Brain microvascular endothelial cell (primary cell): Measurements from ENCODE around the gene CHCHD10.

Source experiments
- DNase-seq: peaks from one replicate; pipeline ENCODE4 v3.0.0-alpha.2; 2020
- H3K27ac ChIP-seq: fragments of 250-450 bp; sonication (Bioruptor Pico); 2 replicates; pipeline ENCODE4 v1.5.1; 2020; ENCODE audit warnings: mild to moderate bottlenecking, moderate library complexity
- H3K27me3 ChIP-seq: fragments of 250-450 bp; sonication (Bioruptor Pico); replicated peaks from 2 replicates; pipeline ENCODE4 v1.5.1; 2020; ENCODE audit warnings: mild to moderate bottlenecking
- H3K36me3 ChIP-seq: fragments of 250-450 bp; sonication (Bioruptor Pico); replicated peaks from 2 replicates; pipeline ENCODE4 v1.5.1; 2020; ENCODE audit warnings: mild to moderate bottlenecking
- H3K4me3 ChIP-seq: 2 replicates; pipeline ENCODE4 v1.5.1; 2011; ENCODE audit warnings: low read depth, mild to moderate bottlenecking, control low read depth, low read length, moderate library complexity
- in situ Hi-C: cut with HindIII; loops from 2 replicates; pipeline ENCODE4 v1.10.0; 2017; ENCODE audit warnings: low sequenced_read_pairs, low pct_ligation_motif_present
- TF ChIP-seq, protein P1 (sequence below): IDR thresholded peaks from 2 replicates; pipeline ENCODE4 v1.5.1; 2011; ENCODE audit warnings: low read depth, mild to moderate bottlenecking, moderate library complexity, low read length, control low read depth, inconsistent platforms; ENCODE audit errors: missing control alignments

CHCHD10 gene

DNA sequence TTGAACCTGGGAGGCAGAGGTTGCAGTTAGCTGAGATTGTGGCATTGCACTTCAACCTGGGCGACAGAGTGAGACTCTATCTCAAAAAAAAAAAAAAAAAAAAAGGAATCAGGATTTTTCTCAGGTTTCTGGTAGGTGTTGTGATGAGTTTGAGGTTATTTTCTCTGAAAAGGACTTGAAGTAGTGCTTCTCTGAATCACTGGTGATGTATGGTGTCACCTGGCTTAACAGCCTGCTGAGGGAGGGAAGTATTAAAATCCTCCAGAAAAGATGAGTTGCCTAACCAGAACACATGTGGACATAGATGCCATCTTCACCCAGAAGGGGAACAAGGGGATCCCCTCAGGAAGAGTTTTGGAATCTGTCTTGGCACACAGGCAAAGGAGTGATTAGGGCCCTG is 39.1 kb upstream of the CHCHD10 start:
- no peaks in the 10 kb centered on the region for H3K27me3 ChIP-seq

DNA sequence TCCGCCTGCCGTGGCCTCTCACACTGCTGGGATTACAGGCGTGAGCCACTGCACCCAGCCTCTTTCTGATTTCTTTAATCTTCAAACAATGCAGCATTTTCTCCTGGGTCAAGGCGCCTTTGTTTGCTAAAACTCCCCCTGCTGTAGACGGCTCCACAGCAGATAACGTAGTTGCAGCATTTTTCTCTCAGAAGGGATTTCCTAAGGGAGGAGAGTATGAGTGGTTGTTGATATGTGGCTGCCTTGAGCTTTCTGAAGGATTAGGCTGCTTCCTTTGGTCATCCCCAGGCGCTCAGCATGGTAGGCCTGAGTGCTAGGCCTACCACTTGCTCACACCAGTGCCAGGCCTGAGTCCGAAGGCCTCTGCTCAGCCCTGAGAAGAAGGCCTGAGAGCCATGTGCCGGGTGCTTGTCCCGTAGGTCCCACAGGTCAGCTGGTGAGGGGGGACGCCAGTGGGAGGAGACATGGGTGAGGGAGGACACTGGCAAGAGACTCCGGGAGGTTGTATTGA is 37.1 kb upstream of the CHCHD10 start:
- Histone ChIP-seq H3K4me3 (no peak overlapping the region), H3K27me3 (no peaks in the 10 kb centered on the region), H3K36me3 (peaks cover 68% of the 10 kb centered on the region), H3K27ac (no peak overlapping the region)
- no peak for DNase-seq
- TF ChIP-seq, protein P1, sequence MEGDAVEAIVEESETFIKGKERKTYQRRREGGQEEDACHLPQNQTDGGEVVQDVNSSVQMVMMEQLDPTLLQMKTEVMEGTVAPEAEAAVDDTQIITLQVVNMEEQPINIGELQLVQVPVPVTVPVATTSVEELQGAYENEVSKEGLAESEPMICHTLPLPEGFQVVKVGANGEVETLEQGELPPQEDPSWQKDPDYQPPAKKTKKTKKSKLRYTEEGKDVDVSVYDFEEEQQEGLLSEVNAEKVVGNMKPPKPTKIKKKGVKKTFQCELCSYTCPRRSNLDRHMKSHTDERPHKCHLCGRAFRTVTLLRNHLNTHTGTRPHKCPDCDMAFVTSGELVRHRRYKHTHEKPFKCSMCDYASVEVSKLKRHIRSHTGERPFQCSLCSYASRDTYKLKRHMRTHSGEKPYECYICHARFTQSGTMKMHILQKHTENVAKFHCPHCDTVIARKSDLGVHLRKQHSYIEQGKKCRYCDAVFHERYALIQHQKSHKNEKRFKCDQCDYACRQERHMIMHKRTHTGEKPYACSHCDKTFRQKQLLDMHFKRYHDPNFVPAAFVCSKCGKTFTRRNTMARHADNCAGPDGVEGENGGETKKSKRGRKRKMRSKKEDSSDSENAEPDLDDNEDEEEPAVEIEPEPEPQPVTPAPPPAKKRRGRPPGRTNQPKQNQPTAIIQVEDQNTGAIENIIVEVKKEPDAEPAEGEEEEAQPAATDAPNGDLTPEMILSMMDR, result no peak
- in situ Hi-C loops, result no loop called here

More for the DNA sequence above, 39.1 kb upstream of the CHCHD10 start:
- Histone ChIP-seq H3K27ac (no peak overlapping the region), H3K4me3 (no peak overlapping the region), H3K36me3 (peaks cover 56% of the 10 kb centered on the region)
- no peak for DNase-seq
- TF ChIP-seq, protein P1, result no peak
- in situ Hi-C loops, result no loop called here

- no peaks in the 10 kb centered on the region for H3K27me3 ChIP-seq
- no peak overlapping the region for H3K4me3 ChIP-seq
- DNase-seq, result no peak
- no peak overlapping the region for H3K27ac ChIP-seq
- in situ Hi-C loops, result no loop called here
- TF ChIP-seq, protein P1, result no peak
- peaks cover 74% of the 10 kb centered on the region for H3K36me3 ChIP-seq
Measured at GRCh38 chr22:23803001-23803819, 35.4 kb upstream of the CHCHD10 start.

GRCh38 chr22:23801886-23802377 is 34.2 kb upstream of the CHCHD10 start:
- peaks cover 74% of the 10 kb centered on the region for H3K36me3 ChIP-seq
- H3K27me3 ChIP-seq, result no peaks in the 10 kb centered on the region
- no peak overlapping the region for H3K27ac ChIP-seq
- in situ Hi-C loops, result no loop called here
- TF ChIP-seq, protein P1, result no peak
- DNase-seq, result no peak
- H3K4me3 ChIP-seq, result no peak overlapping the region

GRCh38 chr22:23801238-23801821 is 33.6 kb upstream of the CHCHD10 start:
- H3K27ac ChIP-seq, result no peak overlapping the region
- H3K36me3 ChIP-seq, result peaks cover 74% of the 10 kb centered on the region

More at GRCh38 chr22:23801238-23801821, 33.6 kb upstream of the CHCHD10 start:
- Histone ChIP-seq H3K4me3 (no peak overlapping the region), H3K27me3 (no peaks in the 10 kb centered on the region)
- TF ChIP-seq, protein P1, result no peak
- DNase-seq, result no peak
- in situ Hi-C loops, result no loop called here
